ENCODE measurements around the gene SLC2A10.

SLC2A10 gene

GRCh38 chr20:46701986-46702385 is 7.5 kb upstream of the SLC2A10 start:
- in situ Hi-C loops (cut with HindIII; ENCODE audit: low sequenced_read_pairs): no loop called here

GRCh38 chr20:46702447-46703203 is 6.8 kb upstream of the SLC2A10 start:
- in situ Hi-C loops (cut with HindIII; ENCODE audit: low sequenced_read_pairs): no loop called here

- in situ Hi-C loops (cut with HindIII; ENCODE audit: low sequenced_read_pairs): no loop called here
These were observed 6.0 kb upstream of the SLC2A10 start for GRCh38 chr20:46703435-46703834.

- in situ Hi-C loops (cut with HindIII; ENCODE audit: low sequenced_read_pairs): no loop called here
These were observed 4.6 kb upstream of the SLC2A10 start for GRCh38 chr20:46704714-46705377.

GRCh38 chr20:46705378-46705729 is 4.1 kb upstream of the SLC2A10 start:
- in situ Hi-C loops (cut with HindIII; ENCODE audit: low sequenced_read_pairs): no loop called here

- in situ Hi-C loops (cut with HindIII; ENCODE audit: low sequenced_read_pairs): no loop called here
These were observed 3.2 kb upstream of the SLC2A10 start for GRCh38 chr20:46706242-46706641.

GRCh38 chr20:46708172-46708860 is 1.1 kb upstream of the SLC2A10 start:
- in situ Hi-C loops (cut with HindIII; ENCODE audit: low sequenced_read_pairs): no loop called here

- in situ Hi-C loops (cut with HindIII; ENCODE audit: low sequenced_read_pairs): no loop called here
These were observed 392 bp upstream of the SLC2A10 start for GRCh38 chr20:46709055-46709458.

- in situ Hi-C loops (cut with HindIII; ENCODE audit: low sequenced_read_pairs): no loop called here
These were observed 884 bp downstream of the SLC2A10 start for GRCh38 chr20:46710153-46710913.

GRCh38 chr20:46712056-46712636 is 2.7 kb downstream of the SLC2A10 start:
- in situ Hi-C loops (cut with HindIII; ENCODE audit: low sequenced_read_pairs): no loop called here

- in situ Hi-C loops (cut with HindIII; ENCODE audit: low sequenced_read_pairs): no loop called here
These were observed 4.7 kb downstream of the SLC2A10 start for GRCh38 chr20:46713957-46714834.

- in situ Hi-C loops (cut with HindIII; ENCODE audit: low sequenced_read_pairs): no loop called here
These were observed 5.9 kb downstream of the SLC2A10 start for GRCh38 chr20:46715292-46715756.

- in situ Hi-C loops (cut with HindIII; ENCODE audit: low sequenced_read_pairs): no loop called here
These were observed 8.5 kb downstream of the SLC2A10 start for GRCh38 chr20:46717818-46718541.

- in situ Hi-C loops (cut with HindIII; ENCODE audit: low sequenced_read_pairs): loop anchor here (5.0 kb wide), 1 partner anchor 47 kb away; no protein-coding TSS in a partner anchor
These were observed 10.6 kb downstream of the SLC2A10 start for GRCh38 chr20:46720019-46720418.

- in situ Hi-C loops (cut with HindIII; ENCODE audit: low sequenced_read_pairs): loop anchor here (5.0 kb wide), 1 partner anchor 46 kb away; no protein-coding TSS in a partner anchor
These were observed 11.5 kb downstream of the SLC2A10 start for GRCh38 chr20:46720776-46721425.

GRCh38 chr20:46721476-46721875 is 12.0 kb downstream of the SLC2A10 start:
- in situ Hi-C loops (cut with HindIII; ENCODE audit: low sequenced_read_pairs): loop anchor here (5.0 kb wide), 1 partner anchor 46 kb away; no protein-coding TSS in a partner anchor

- in situ Hi-C loops (cut with HindIII; ENCODE audit: low sequenced_read_pairs): loop anchor here (5.0 kb wide), 1 partner anchor 45 kb away; no protein-coding TSS in a partner anchor
These were observed 13.0 kb downstream of the SLC2A10 start for GRCh38 chr20:46722450-46722849.

- in situ Hi-C loops (cut with HindIII; ENCODE audit: low sequenced_read_pairs): loop anchor here (5.0 kb wide), 1 partner anchor 44 kb away; no protein-coding TSS in a partner anchor
These were observed 13.6 kb downstream of the SLC2A10 start for GRCh38 chr20:46723039-46723438.
